Liver (tissue), 3 donors: ENCODE data around the gene METRN.

Experiments used
- CTCF ChIP-seq: fragments of 150-350 bp; IDR thresholded peaks from 2 replicates; pipeline ENCODE4 v1.5.1; 2017; ENCODE audit warnings: improper control_type of control experiment, low read depth, low read length; ENCODE audit not compliant: missing input control
- FOXA1 ChIP-seq: IDR thresholded peaks from 2 replicates; pipeline ENCODE4 v1.6.1; 2016; ENCODE audit warnings: antibody characterized with exemption
- HNF4G ChIP-seq: IDR thresholded peaks from 2 replicates; pipeline ENCODE4 v1.6.1; 2016; ENCODE audit warnings: antibody characterized with exemption
- JUND ChIP-seq, 2 donors: IDR thresholded peaks; 2 replicates each; pipeline ENCODE4 v1.6.1; 2016; ENCODE audit warnings: antibody characterized with exemption in 2 of 2
- MAX ChIP-seq: IDR thresholded peaks from 2 replicates; pipeline ENCODE4 v1.6.1; 2016; ENCODE audit warnings: antibody characterized with exemption
- REST ChIP-seq: IDR thresholded peaks from 2 replicates; pipeline ENCODE4 v1.6.1; 2016; ENCODE audit warnings: antibody characterized with exemption, mild to moderate bottlenecking
- SP1 ChIP-seq: IDR thresholded peaks from 2 replicates; pipeline ENCODE4 v1.6.1; 2018; ENCODE audit warnings: antibody characterized with exemption, mild to moderate bottlenecking
- YY1 ChIP-seq: IDR thresholded peaks from 2 replicates; pipeline ENCODE4 v1.6.1; 2016; ENCODE audit warnings: antibody characterized with exemption, mild to moderate bottlenecking
- ZBTB33 ChIP-seq: IDR thresholded peaks from 2 replicates; pipeline ENCODE4 v1.6.1; 2016; ENCODE audit warnings: antibody characterized with exemption
- donor health status: healthy.
- donor health status: healthy.

GRCh38 chr16:676913-677312 lies 38.0 kb upstream of the METRN start:
- TF ChIP-seq YY1 (no peak), CTCF (no peak), SP1 (no peak), JUND (IDR thresholded peaks at IDR 0.05) (no peak), FOXA1 (no peak), ZBTB33 (no peak), REST (no peak), MAX (no peak), HNF4G (no peak)
